ENCODE data around the gene CYP2U1.
A peak's percentile ranks its signal among the peaks of the same experiment; 100 is the strongest.

DNA sequence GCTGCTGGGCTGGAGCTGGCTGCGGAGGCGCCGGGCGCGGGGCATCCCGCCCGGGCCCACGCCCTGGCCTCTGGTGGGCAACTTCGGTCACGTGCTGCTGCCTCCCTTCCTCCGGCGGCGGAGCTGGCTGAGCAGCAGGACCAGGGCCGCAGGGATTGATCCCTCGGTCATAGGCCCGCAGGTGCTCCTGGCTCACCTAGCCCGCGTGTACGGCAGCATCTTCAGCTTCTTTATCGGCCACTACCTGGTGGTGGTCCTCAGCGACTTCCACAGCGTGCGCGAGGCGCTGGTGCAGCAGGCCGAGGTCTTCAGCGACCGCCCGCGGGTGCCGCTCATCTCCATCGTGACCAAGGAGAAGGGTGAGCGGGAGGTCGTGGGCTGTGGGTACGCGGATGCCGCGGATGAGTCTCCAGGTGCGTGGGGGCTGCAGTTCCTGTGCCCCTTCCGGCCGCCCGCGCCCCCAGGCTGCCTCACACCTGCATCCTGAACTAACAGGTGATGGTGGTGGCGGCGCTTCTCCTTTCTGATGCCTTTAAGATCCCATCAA is 499 bp downstream of the CYP2U1 start:
- no peak for TF ChIP-seq CTCF (IDR thresholded peaks at IDR 0.05; ENCODE audit: control extremely low read depth in 1 of 3, insufficient read depth in 1 of 3, low read depth in 1 of 3, low read length in 3 of 3)
- TF ChIP-seq POLR2A (IDR thresholded peaks at IDR 0.05; ENCODE audit: control extremely low read depth in 1 of 2, low read depth in 2 of 2, low read length in 2 of 2), result no peak
- no peak for TF ChIP-seq POLR2AphosphoS5 (IDR thresholded peaks at IDR 0.05; ENCODE audit: low read depth, low read length)
- TF ChIP-seq SAP30 (IDR thresholded peaks at IDR 0.05; ENCODE audit: insufficient read depth, insufficient replicate concordance, low read length), result no peak
- TF ChIP-seq RBBP5 (IDR thresholded peaks at IDR 0.05; ENCODE audit: borderline replicate concordance, low read depth, low read length), result 0 out of 2 replicates have a peak, but pooled peaks have one; percentile 79
- no peak for TF ChIP-seq CHD2 (IDR thresholded peaks at IDR 0.05; ENCODE audit: low read length)
- no peak for TF ChIP-seq EZH2 (IDR thresholded peaks at IDR 0.05; ENCODE audit: low read depth, low read length, severe bottlenecking)
- TF ChIP-seq CHD1 (IDR thresholded peaks at IDR 0.05; ENCODE audit: low read depth, low read length), result no peak
- TF ChIP-seq, protein P1, sequence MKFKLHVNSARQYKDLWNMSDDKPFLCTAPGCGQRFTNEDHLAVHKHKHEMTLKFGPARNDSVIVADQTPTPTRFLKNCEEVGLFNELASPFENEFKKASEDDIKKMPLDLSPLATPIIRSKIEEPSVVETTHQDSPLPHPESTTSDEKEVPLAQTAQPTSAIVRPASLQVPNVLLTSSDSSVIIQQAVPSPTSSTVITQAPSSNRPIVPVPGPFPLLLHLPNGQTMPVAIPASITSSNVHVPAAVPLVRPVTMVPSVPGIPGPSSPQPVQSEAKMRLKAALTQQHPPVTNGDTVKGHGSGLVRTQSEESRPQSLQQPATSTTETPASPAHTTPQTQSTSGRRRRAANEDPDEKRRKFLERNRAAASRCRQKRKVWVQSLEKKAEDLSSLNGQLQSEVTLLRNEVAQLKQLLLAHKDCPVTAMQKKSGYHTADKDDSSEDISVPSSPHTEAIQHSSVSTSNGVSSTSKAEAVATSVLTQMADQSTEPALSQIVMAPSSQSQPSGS (IDR thresholded peaks at IDR 0.05; ENCODE audit: low read length), result no peak
- no peak for TF ChIP-seq POU5F1 (IDR thresholded peaks at IDR 0.05; ENCODE audit: low read depth, low read length)
- TF ChIP-seq ZNF274 (IDR thresholded peaks at IDR 0.05; ENCODE audit: borderline replicate concordance, extremely low read depth, low read length), result no peak

Data from H1 (cell line).